RWPE2 (cell line): ENCODE results near the gene GSX1.

Source experiments
- ATAC-seq: fragments of 200-7000 bp; cut with Tn5 transposase; 3 replicates; pipeline ENCODE4 v1.9.1; 2021; ENCODE audit warnings: low read depth
- DNase-seq: peaks from one replicate; pipeline ENCODE4 v3.0.0-alpha.2; 2020; ENCODE audit warnings: low spot score
- H3K27ac ChIP-seq: fragments of 450-650 bp; 2 replicates; pipeline ENCODE4 v1.5.1; 2017; ENCODE audit warnings: mild to moderate bottlenecking; ENCODE audit not compliant: poor library complexity, severe bottlenecking
- H3K27me3 ChIP-seq: fragments of 250-450 bp; sonication (Bioruptor Pico); 2 replicates; pipeline ENCODE4 v1.5.1; 2021; ENCODE audit warnings: mild to moderate bottlenecking, moderate library complexity; ENCODE audit not compliant: insufficient read depth, poor library complexity, severe bottlenecking
- H3K36me3 ChIP-seq: fragments of 250-450 bp; sonication (Bioruptor Pico); 2 replicates; pipeline ENCODE4 v1.5.1; 2020; ENCODE audit warnings: low read depth, mild to moderate bottlenecking, moderate library complexity
- H3K4me1 ChIP-seq: fragments of 250-450 bp; sonication (Bioruptor Pico); 2 replicates; pipeline ENCODE4 v1.5.1; 2021; ENCODE audit warnings: mild to moderate bottlenecking, moderate library complexity; ENCODE audit not compliant: insufficient read depth, poor library complexity, severe bottlenecking
- H3K4me3 ChIP-seq: fragments of 250-450 bp; sonication (Bioruptor Pico); 2 replicates; pipeline ENCODE4 v1.5.1; 2021; ENCODE audit warnings: mild to moderate bottlenecking, moderate library complexity; ENCODE audit not compliant: severe bottlenecking
- H3K9me3 ChIP-seq: fragments of 250-450 bp; sonication (Bioruptor Pico); 2 replicates; pipeline ENCODE4 v1.5.1; 2021; ENCODE audit warnings: mild to moderate bottlenecking, moderate library complexity; ENCODE audit not compliant: severe bottlenecking
- CTCF ChIP-seq: fragments of 450-650 bp; IDR thresholded peaks from one replicate; pipeline ENCODE4 v1.5.1; 2017; ENCODE audit warnings: mild to moderate bottlenecking, moderate library complexity; ENCODE audit not compliant: poor library complexity, severe bottlenecking

Gene GSX1

DNA sequence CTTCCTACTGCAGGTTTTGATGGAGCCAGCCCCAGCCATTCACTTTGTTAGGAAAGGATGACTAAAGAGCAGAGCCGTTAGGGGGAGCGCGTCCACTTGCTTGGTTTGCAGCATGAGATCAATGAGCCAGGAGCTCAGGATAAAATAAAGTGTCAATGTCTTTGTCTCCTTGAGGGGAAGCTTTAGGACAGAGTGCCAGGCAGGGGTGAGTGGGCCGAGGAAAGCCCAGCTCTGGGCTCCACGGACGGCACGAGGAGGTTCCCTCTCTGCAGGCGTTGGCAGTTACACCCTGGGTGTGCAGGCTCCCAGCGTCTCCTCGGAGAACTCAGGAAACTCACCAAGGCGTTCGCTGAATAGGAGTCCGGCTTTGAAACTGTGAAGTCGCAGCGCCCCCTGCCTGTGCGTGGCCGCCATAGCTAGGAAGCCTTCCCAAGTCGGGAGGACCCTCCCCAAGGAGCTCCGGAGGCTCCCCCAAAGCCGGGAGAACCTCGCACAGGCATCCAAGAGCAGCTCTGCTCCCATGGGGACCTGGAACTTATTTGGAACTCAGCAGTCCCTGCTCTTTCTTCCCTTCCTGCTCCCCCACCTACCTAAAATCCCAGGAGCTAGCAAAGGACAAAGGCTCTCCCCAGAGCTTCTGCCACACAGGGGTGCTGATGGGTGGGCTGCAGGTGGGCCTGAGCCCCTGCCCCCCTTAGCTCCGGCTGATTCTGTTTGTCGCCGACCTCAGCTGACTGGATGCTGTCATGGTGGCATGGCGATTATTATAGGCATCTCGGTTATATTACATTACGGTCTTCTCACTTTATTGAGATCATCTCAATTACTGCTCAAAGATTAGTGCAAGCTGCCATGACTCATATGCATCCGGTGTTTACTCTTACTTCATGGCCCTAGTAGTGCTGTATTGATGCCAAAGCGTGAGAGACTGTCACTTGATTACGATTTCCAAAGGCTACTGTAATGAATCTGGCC is 34.4 kb downstream of the GSX1 start:
- no peaks in the 10 kb centered on the region for H3K36me3 ChIP-seq
- peak; percentile 84 for TF ChIP-seq CTCF
- DNase-seq = peak; percentile 70
- no peak overlapping the region for H3K4me3 ChIP-seq
- peak; percentile 90 for ATAC-seq
- no peaks in the 10 kb centered on the region for H3K9me3 ChIP-seq
- peaks cover 50% of the 10 kb centered on the region for H3K27me3 ChIP-seq
- no peak overlapping the region for H3K27ac ChIP-seq
- H3K4me1 ChIP-seq = no peaks in the 10 kb centered on the region

GRCh38 chr13:27827646-27828045 is 35.4 kb downstream of the GSX1 start:
- H3K4me3 ChIP-seq = no peak overlapping the region
- peaks cover 49% of the 10 kb centered on the region for H3K27me3 ChIP-seq
- no peak for TF ChIP-seq CTCF
- H3K27ac ChIP-seq = no peak overlapping the region
- H3K4me1 ChIP-seq = no peaks in the 10 kb centered on the region
- DNase-seq (no peak), ATAC-seq (no peak)
- H3K36me3 ChIP-seq = no peaks in the 10 kb centered on the region
- no peaks in the 10 kb centered on the region for H3K9me3 ChIP-seq

- H3K27ac ChIP-seq = no peak overlapping the region
- TF ChIP-seq CTCF = peak; percentile 86
- H3K27me3 ChIP-seq = peaks cover 37% of the 10 kb centered on the region
- no peaks in the 10 kb centered on the region for H3K4me1 ChIP-seq
- no peak for DNase-seq
- H3K9me3 ChIP-seq = no peaks in the 10 kb centered on the region
- no peak overlapping the region for H3K4me3 ChIP-seq
- ATAC-seq = peak; percentile 62
- no peaks in the 10 kb centered on the region for H3K36me3 ChIP-seq
Observed at GRCh38 chr13:27830010-27830409, 37.7 kb downstream of the GSX1 start.

DNA sequence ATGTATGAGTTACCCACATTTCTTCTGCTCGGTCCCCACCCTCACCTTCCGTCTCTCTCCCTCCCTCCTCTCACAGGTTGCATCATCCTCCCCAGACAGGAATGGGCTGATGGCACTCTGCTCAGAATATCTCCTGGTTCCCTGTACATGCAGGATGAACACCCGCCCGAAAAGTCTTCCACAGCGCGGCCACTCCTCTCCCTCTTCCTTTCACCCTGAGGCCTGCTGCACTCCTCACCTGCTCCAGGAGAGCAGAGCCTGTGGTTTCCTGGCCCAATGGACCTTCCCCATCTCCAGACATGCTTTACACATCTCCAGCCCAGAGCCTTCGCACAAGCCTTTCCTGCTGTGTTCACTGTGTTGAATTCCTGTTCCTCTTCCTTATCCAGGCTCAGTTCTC is 40.9 kb downstream of the GSX1 start:
- Histone ChIP-seq H3K27ac (no peak overlapping the region), H3K4me3 (no peak overlapping the region), H3K9me3 (no peaks in the 10 kb centered on the region), H3K27me3 (peaks cover 43% of the 10 kb centered on the region), H3K4me1 (no peaks in the 10 kb centered on the region), H3K36me3 (no peaks in the 10 kb centered on the region)
- no peak for TF ChIP-seq CTCF
- no peak for ATAC-seq
- no peak for DNase-seq

- no peak for ATAC-seq
Observed at GRCh38 chr13:27834095-27834494, 41.8 kb downstream of the GSX1 start.

More at GRCh38 chr13:27834095-27834494, 41.8 kb downstream of the GSX1 start:
- DNase-seq = no peak
- H3K4me3 ChIP-seq = no peak overlapping the region
- H3K27ac ChIP-seq = no peak overlapping the region
- H3K36me3 ChIP-seq = no peaks in the 10 kb centered on the region
- H3K4me1 ChIP-seq = no peaks in the 10 kb centered on the region
- H3K27me3 ChIP-seq = peaks cover 43% of the 10 kb centered on the region
- no peaks in the 10 kb centered on the region for H3K9me3 ChIP-seq
- TF ChIP-seq CTCF = no peak
